Sigmoid colon (tissue), 7 donors: ENCODE measurements around the gene ZNF280A. TPM values are rescaled to one million over a fixed set of nuclear protein-coding genes. Genes with fewer than 3 reads are reported as not detected.
"Not testable (repeated sequence)": the region's sequence is repeated elsewhere in the genome, so short reads cannot be mapped to it uniquely, and the experiment has no call there.

Experiments used
- DNase-seq: peaks from one replicate; pipeline ENCODE4 v3.0.0-alpha.2; 2019
- H3K27ac ChIP-seq, 4 donors: fragments of 200-600 bp; sonication (generic); one replicate each; pipeline ENCODE4 v1.5.1; 2016 to 2019; ENCODE audit warnings: mild to moderate bottlenecking in 1 of 4
- H3K27me3 ChIP-seq, 3 donors: fragments of 200-600 bp; sonication (generic); one replicate each; pipeline ENCODE4 v1.5.1; 2019; ENCODE audit warnings: mild to moderate bottlenecking in 1 of 3
- H3K36me3 ChIP-seq, 4 donors: fragments of 200-600 bp; sonication (generic); one replicate each; pipeline ENCODE4 v1.5.1; 2016 to 2019
- H3K4me1 ChIP-seq, 4 donors: fragments of 200-600 bp; sonication (generic); one replicate each; pipeline ENCODE4 v1.5.1; 2017 to 2019
- H3K4me3 ChIP-seq, 4 donors: fragments of 200-600 bp; sonication (generic); one replicate each; pipeline ENCODE4 v1.5.1; 2017 to 2019; ENCODE audit warnings: mild to moderate bottlenecking in 2 of 4, moderate library complexity in 1 of 4
- H3K9me3 ChIP-seq, 4 donors: fragments of 200-600 bp in 3 of 4; sonication (generic) in 3 of 4; one replicate each; pipeline versions ENCODE4 v1.5.1 to v1.6.1; 2013 to 2019
- EP300 ChIP-seq, 4 donors: sonication (generic); formaldehyde crosslinking; IDR thresholded peaks; one replicate each; pipeline ENCODE4 v1.6.1; 2017; ENCODE audit warnings: antibody characterized with exemption in 4 of 4
- POLR2A ChIP-seq, 2 donors: fragments of 450-650 bp; IDR thresholded peaks; one replicate each; pipeline ENCODE4 v1.6.1; 2016; ENCODE audit warnings: antibody characterized with exemption in 2 of 2, mild to moderate bottlenecking in 2 of 2, moderate library complexity in 2 of 2
- POLR2AphosphoS5 ChIP-seq, 4 donors: sonication (generic); formaldehyde crosslinking; IDR thresholded peaks; one replicate each; pipeline ENCODE4 v1.6.1; 2017; ENCODE audit warnings: antibody characterized with exemption in 4 of 4
- WGBS, 2 donors: extraction: QIAGEN DNeasy Blood & Tissue Kit; methylation state at CpG; one replicate each; pipeline ENCODE4 v1.1.7; 2013; 5-methylcytosine and 5-hydroxymethylcytosine counted together
- intact Hi-C: fragments of 100-400 bp; cut with DNase I; formaldehyde crosslinking; loops from one replicate; pipeline ENCODE4 v1.15.1; 2023
- polyA plus RNA-seq, 3 donors: library from polyadenylated mRNA; stranded (reverse); fragments of 200-250 nt; gene quantifications; one replicate each; pipeline ENCODE4 v1.2.3, GENCODE V29; 2013
- total RNA-seq, 4 donors: library from RNA; depleted of rRNA; stranded (reverse); fragments of >200 nt; gene quantifications; one replicate each; pipeline ENCODE4 v1.1.0, GENCODE V29; 2016
- TF ChIP-seq, protein P1 (sequence below), 4 experiments: fragments of 450-650 bp in 3 of 4; fragments of 200-600 bp in 1 of 4; IDR thresholded peaks; one replicate each; pipeline ENCODE4 v1.5.1; 2016 to 2019; ENCODE audit warnings: antibody characterized with exemption in 4 of 4, mild to moderate bottlenecking in 3 of 4, moderate library complexity in 2 of 4
- donor health status: healthy with polysubstance abuse.
- donor health status: Bipolar disorder and iron deficiency.
- donor health status: healthy.

Gene ZNF280A
- total and polyA plus RNA-seq, 7 donors = not detected

DNA sequence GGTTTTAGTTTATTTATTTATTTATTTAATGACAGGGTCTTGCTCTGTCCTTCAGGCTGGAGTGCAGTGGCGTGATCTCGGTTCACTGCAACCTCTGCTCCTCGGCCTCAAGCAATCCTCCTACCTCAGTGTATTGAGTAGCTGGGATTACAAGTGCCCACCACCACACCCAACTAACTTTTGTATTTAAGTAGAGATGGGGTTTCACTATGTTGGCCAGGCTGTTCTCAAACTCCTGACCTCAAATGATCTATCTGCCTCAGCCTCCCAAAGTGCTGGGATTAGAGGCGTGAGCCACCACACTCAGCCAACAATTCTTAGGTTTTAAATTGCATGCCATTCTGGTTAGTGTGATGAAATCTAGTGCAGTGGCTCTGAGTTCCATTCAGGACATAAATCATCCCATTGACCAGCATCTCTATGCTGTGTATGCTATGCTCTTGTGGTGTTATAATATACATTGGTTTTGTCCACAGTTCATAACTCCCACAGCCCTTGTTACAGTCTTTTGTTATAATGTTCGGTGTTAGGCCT, 40.0 kb downstream of the ZNF280A start:
- Histone ChIP-seq H3K27me3 (no peaks in the 10 kb centered on the region), H3K4me1 (no peaks in the 10 kb centered on the region), H3K9me3 (no peaks in the 10 kb centered on the region), H3K27ac (no peak overlapping the region), H3K4me3 (no peak overlapping the region), H3K36me3 (no peaks in the 10 kb centered on the region)
- intact Hi-C loops = no loop called here
- no peak for DNase-seq
- 95 to 98% methylated on average over 5 of the region's 5 CpGs for WGBS, 2 donors
- TF ChIP-seq, protein P1, sequence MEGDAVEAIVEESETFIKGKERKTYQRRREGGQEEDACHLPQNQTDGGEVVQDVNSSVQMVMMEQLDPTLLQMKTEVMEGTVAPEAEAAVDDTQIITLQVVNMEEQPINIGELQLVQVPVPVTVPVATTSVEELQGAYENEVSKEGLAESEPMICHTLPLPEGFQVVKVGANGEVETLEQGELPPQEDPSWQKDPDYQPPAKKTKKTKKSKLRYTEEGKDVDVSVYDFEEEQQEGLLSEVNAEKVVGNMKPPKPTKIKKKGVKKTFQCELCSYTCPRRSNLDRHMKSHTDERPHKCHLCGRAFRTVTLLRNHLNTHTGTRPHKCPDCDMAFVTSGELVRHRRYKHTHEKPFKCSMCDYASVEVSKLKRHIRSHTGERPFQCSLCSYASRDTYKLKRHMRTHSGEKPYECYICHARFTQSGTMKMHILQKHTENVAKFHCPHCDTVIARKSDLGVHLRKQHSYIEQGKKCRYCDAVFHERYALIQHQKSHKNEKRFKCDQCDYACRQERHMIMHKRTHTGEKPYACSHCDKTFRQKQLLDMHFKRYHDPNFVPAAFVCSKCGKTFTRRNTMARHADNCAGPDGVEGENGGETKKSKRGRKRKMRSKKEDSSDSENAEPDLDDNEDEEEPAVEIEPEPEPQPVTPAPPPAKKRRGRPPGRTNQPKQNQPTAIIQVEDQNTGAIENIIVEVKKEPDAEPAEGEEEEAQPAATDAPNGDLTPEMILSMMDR (IDR thresholded peaks at IDR 0.05) = no peak
- no peak for TF ChIP-seq POLR2AphosphoS5 (IDR thresholded peaks at IDR 0.05)

DNA sequence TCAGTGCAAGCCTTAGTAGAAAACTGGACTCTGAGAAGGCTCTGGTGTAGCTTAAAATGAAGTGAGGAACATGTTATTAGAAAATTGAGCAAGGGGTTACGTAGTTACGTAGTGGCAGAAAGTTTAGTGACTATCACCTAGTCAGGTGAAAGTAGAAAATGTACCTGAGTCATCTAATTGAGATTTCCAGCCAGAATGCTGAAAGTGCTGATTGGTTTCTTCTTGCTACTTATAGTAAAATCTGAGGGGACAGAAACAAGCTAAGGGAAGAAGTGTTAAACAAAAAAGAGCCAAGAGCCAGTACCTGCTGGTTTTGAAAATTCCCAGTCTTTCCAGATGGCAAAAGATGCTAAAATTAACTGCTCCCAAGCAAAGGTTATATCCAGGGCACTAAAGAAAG, 41.0 kb downstream of the ZNF280A start:
- Histone ChIP-seq H3K27ac (no peak overlapping the region), H3K27me3 (no peaks in the 10 kb centered on the region), H3K4me3 (no peak overlapping the region), H3K36me3 (no peaks in the 10 kb centered on the region), H3K4me1 (no peaks in the 10 kb centered on the region), H3K9me3 (no peaks in the 10 kb centered on the region)
- intact Hi-C loops = no loop called here
- DNase-seq = no peak
- no peak for TF ChIP-seq EP300 (IDR thresholded peaks at IDR 0.05)
- TF ChIP-seq, protein P1 (IDR thresholded peaks at IDR 0.05) = no peak
- no peak for TF ChIP-seq POLR2A (IDR thresholded peaks at IDR 0.05)
- TF ChIP-seq POLR2AphosphoS5 (IDR thresholded peaks at IDR 0.05) = no peak
- 97 to 99% methylated on average over 2 of the region's 2 CpGs for WGBS, 2 donors

DNA sequence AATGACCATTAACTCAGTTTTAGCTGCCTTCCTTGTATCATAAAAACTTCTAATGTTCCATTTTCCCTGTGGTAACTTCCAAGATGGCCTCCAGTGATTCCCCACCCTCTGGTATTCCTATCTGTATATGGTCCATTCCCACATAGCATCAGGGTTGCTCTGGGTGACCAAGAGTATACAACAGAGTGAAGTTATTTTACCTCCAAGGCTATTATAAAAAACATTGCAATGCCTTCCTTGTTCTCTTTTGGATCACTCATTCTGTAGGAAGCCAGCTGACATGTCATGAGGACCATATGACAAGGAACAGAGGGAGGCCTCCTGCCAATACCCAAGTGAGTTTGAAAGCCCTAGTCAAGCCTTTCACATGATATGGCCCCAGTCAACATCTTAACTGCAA, 41.6 kb downstream of the ZNF280A start:
- Histone ChIP-seq H3K9me3 (no peaks in the 10 kb centered on the region), H3K4me1 (no peaks in the 10 kb centered on the region), H3K4me3 (no peak overlapping the region), H3K36me3 (no peaks in the 10 kb centered on the region), H3K27me3 (no peaks in the 10 kb centered on the region), H3K27ac (no peak overlapping the region)
- intact Hi-C loops = no loop called here
- no peak for TF ChIP-seq POLR2AphosphoS5 (IDR thresholded peaks at IDR 0.05)
- TF ChIP-seq, protein P1 (IDR thresholded peaks at IDR 0.05) = no peak
- TF ChIP-seq POLR2A (IDR thresholded peaks at IDR 0.05) = no peak
- no peak for TF ChIP-seq EP300 (IDR thresholded peaks at IDR 0.05)
- DNase-seq = no peak

DNA sequence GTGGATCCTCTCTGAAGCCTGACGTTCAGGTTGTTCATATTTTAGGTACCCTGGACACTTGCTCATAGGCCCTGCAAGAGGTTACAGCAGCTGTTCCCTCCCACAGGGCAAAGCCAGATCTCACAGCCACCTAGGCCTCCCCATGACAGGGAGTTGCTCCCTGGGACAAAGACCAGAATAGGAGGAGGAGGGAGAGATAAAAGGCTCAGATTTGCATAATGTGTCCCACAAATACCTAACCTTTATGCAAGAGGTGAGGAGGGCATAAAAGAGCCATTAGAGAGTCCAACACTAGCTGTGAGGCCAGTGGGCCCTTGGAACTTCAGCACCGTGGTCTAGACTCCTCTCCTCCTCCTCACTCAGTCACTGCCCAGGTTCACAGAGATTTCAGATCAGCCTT, 45.3 kb downstream of the ZNF280A start:
- H3K27ac ChIP-seq = no peak overlapping the region
- no peaks in the 10 kb centered on the region for H3K36me3 ChIP-seq

DNA sequence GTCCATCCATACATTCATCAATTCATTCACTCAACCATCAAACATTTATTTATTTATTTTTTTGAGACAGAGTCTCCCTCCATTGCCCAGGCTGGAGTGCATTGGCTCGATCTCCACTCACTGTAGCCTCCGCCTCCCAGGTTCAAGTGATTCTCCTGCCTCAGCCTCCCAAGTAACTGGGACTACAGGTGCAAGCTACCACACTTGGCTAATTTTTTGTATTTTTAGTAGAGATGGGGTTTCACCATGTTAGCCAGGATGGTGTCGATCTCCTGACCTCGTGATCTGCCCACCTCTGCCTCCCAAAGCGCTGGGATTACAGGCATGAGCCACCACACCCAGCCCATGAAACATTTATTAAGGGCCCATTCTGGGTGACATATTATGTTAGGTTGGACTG, 49.0 kb downstream of the ZNF280A start:
- H3K27me3 ChIP-seq, DNase-seq, intact Hi-C loops, H3K4me1 ChIP-seq, H3K4me3 ChIP-seq, H3K27ac ChIP-seq, H3K36me3 ChIP-seq: not testable (repeated sequence)
- WGBS, 2 donors = 90 to 93% methylated on average over 5 of the region's 5 CpGs
- peaks cover 0 to 11% (median 6%) of the 10 kb centered on the region in 4 donors for H3K9me3 ChIP-seq

More for the DNA sequence above, 45.3 kb downstream of the ZNF280A start:
- 69 to 78% methylated on average over 2 of the region's 2 CpGs for WGBS, 2 donors
- no peak for DNase-seq
- TF ChIP-seq POLR2AphosphoS5 (IDR thresholded peaks at IDR 0.05) (no peak), POLR2A (IDR thresholded peaks at IDR 0.05) (no peak), EP300 (IDR thresholded peaks at IDR 0.05) (no peak)
- TF ChIP-seq, protein P1 (IDR thresholded peaks at IDR 0.05) = no peak
- Histone ChIP-seq H3K27me3 (no peaks in the 10 kb centered on the region), H3K9me3 (peaks cover 0 to 5% (median 0%) of the 10 kb centered on the region in 4 donors), H3K4me1 (no peaks in the 10 kb centered on the region), H3K4me3 (no peak overlapping the region)
- intact Hi-C loops = no loop called here
